Ishikawa (cell line): ENCODE measurements around the gene PROC.

Source experiments
- CEBPB ChIP-seq: IDR thresholded peaks from 2 replicates; pipeline ENCODE4 v1.6.1; 2012
- CREB1 ChIP-seq: IDR thresholded peaks from 2 replicates; pipeline ENCODE4 v1.6.1; 2012; ENCODE audit warnings: low read depth
- EGR1 ChIP-seq: IDR thresholded peaks from 2 replicates; pipeline ENCODE4 v1.6.1; 2012
- EP300 ChIP-seq: IDR thresholded peaks from 2 replicates; pipeline ENCODE4 v1.6.1; 2012; ENCODE audit warnings: borderline replicate concordance
- FOXM1 ChIP-seq: IDR thresholded peaks from 2 replicates; pipeline ENCODE4 v1.6.1; 2012; ENCODE audit warnings: low read depth, borderline replicate concordance
- RAD21 ChIP-seq: IDR thresholded peaks from 2 replicates; pipeline ENCODE4 v1.6.1; 2012; ENCODE audit warnings: low read depth
- TAF1 ChIP-seq: IDR thresholded peaks from 2 replicates; pipeline ENCODE4 v1.6.1; 2012; ENCODE audit warnings: low read depth, mild to moderate bottlenecking
- TCF12 ChIP-seq: IDR thresholded peaks from 2 replicates; pipeline ENCODE4 v1.6.1; 2012; ENCODE audit warnings: low read depth
- TEAD4 ChIP-seq: IDR thresholded peaks from 2 replicates; pipeline ENCODE4 v1.6.1; 2012
- YY1 ChIP-seq: IDR thresholded peaks from 2 replicates; pipeline ENCODE4 v1.6.1; 2012; ENCODE audit warnings: low read depth
- TF ChIP-seq, protein P1 (sequence below): IDR thresholded peaks from 2 replicates; pipeline ENCODE4 v1.6.1; 2012
- TF ChIP-seq, protein P2 (sequence below): IDR thresholded peaks from 2 replicates; pipeline ENCODE4 v1.6.1; 2012; ENCODE audit warnings: low read depth, mild to moderate bottlenecking
- TF ChIP-seq, protein P3 (sequence below): IDR thresholded peaks from 2 replicates; pipeline ENCODE4 v1.6.1; 2012

DNA sequence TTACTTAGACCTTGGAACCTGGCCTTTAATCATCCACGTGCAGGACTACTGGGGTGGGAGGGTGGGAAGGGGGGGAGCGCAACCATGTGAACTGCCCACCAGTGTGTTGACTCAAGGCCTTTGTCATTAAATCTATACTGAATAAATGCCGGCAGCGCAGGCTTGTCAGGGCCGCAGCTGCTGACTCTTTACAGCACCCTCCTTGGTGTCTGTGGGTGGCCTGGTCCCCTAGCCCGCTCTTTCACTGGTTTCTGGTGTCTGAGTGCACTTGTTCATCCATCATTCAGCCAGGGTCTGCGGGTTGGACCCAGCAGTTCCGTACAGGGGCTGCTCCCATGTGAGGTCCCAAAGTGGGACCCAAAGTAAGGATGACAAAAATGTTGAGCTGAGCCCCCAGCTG, 42.0 kb upstream of the PROC start:
- TF ChIP-seq TAF1: no peak
- TF ChIP-seq, protein P1, sequence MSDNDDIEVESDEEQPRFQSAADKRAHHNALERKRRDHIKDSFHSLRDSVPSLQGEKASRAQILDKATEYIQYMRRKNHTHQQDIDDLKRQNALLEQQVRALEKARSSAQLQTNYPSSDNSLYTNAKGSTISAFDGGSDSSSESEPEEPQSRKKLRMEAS: no peak
- no peak for TF ChIP-seq EP300
- no peak for TF ChIP-seq TCF12
- TF ChIP-seq, protein P2, sequence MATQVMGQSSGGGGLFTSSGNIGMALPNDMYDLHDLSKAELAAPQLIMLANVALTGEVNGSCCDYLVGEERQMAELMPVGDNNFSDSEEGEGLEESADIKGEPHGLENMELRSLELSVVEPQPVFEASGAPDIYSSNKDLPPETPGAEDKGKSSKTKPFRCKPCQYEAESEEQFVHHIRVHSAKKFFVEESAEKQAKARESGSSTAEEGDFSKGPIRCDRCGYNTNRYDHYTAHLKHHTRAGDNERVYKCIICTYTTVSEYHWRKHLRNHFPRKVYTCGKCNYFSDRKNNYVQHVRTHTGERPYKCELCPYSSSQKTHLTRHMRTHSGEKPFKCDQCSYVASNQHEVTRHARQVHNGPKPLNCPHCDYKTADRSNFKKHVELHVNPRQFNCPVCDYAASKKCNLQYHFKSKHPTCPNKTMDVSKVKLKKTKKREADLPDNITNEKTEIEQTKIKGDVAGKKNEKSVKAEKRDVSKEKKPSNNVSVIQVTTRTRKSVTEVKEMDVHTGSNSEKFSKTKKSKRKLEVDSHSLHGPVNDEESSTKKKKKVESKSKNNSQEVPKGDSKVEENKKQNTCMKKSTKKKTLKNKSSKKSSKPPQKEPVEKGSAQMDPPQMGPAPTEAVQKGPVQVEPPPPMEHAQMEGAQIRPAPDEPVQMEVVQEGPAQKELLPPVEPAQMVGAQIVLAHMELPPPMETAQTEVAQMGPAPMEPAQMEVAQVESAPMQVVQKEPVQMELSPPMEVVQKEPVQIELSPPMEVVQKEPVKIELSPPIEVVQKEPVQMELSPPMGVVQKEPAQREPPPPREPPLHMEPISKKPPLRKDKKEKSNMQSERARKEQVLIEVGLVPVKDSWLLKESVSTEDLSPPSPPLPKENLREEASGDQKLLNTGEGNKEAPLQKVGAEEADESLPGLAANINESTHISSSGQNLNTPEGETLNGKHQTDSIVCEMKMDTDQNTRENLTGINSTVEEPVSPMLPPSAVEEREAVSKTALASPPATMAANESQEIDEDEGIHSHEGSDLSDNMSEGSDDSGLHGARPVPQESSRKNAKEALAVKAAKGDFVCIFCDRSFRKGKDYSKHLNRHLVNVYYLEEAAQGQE: no peak
- TF ChIP-seq YY1: no peak
- no peak for TF ChIP-seq CEBPB
- no peak for TF ChIP-seq TEAD4
- no peak for TF ChIP-seq RAD21
- no peak for TF ChIP-seq CREB1
- TF ChIP-seq EGR1: no peak
- no peak for TF ChIP-seq FOXM1
- TF ChIP-seq, protein P3, sequence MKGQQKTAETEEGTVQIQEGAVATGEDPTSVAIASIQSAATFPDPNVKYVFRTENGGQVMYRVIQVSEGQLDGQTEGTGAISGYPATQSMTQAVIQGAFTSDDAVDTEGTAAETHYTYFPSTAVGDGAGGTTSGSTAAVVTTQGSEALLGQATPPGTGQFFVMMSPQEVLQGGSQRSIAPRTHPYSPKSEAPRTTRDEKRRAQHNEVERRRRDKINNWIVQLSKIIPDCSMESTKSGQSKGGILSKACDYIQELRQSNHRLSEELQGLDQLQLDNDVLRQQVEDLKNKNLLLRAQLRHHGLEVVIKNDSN: no peak
